ENCODE results near the gene TANC1. TPM values are rescaled to one million over a fixed set of nuclear protein-coding genes. Genes with fewer than 3 reads are reported as not detected.

Gene TANC1
- total and polyA plus RNA-seq, 2 experiments from 2014 or later, result 2.8 to 9.5 TPM

DNA sequence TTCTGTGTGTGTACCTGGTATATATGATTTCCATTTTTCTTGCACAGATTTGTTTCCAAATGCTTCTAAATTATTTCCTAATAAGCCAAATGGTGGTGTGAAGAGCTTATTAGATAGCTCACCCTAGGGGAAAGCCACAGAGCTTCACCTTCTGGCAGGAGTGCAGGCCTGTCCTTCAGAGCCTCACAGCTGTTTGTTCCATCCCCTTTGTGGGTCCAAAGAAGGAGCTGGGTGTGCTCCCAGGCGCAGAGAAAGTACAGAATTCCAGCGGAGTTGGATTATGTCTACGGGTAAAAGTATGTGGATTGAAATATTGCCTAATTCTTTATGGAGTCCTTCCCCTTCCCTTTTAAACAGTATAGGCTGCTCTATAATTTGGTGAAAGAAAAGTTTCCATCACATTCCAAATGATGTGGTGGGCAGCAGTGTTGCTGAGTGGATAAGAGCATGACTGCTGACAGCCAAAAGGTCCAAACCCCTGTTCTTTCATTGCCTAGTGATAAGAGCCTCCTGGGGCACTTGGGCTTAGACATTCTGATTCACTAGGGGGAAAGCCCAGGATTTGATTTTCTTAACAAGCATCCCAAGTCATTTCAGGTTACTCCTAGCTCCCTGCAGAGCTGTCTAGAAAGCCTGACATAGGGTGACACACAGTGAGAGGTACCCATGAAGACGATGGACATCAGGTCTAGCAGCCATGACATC, 231.5 kb downstream of the TANC1 start (continued):
- TF ChIP-seq, protein P1, sequence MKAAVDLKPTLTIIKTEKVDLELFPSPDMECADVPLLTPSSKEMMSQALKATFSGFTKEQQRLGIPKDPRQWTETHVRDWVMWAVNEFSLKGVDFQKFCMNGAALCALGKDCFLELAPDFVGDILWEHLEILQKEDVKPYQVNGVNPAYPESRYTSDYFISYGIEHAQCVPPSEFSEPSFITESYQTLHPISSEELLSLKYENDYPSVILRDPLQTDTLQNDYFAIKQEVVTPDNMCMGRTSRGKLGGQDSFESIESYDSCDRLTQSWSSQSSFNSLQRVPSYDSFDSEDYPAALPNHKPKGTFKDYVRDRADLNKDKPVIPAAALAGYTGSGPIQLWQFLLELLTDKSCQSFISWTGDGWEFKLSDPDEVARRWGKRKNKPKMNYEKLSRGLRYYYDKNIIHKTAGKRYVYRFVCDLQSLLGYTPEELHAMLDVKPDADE (IDR thresholded peaks at IDR 0.05), result no peak
- no peak for TF ChIP-seq ZNF114 (CRISPR knock-in tag; IDR thresholded peaks at IDR 0.05)
- no peak for TF ChIP-seq ZNF462 (CRISPR knock-in tag; IDR thresholded peaks at IDR 0.05)
- no peak for TF ChIP-seq POLR2AphosphoS5 (IDR thresholded peaks at IDR 0.05; ENCODE audit: low read depth)

- H4K20me1 ChIP-seq (replicated peaks; ENCODE audit: insufficient read depth), result no peaks in the 10 kb centered on the region; the same call in 1 of the 2 replicates
- Mint-ChIP-seq H3K9me3 (no peaks in the 10 kb centered on the region), H3K27me3 (ENCODE audit: insufficient read depth, low read depth, poor library complexity) (peaks cover 4% of the 10 kb centered on the region), H3K36me3 (ENCODE audit: low read depth) (no peaks in the 10 kb centered on the region), H3K27ac (no peak overlapping the region), H3K4me3 (no peak overlapping the region), H3K4me1 (no peaks in the 10 kb centered on the region)
- ATAC-seq (no peak), DNase-seq (ENCODE audit: low spot score) (no peak)
- H3K4me1 ChIP-seq (ENCODE audit: insufficient read depth), result no peaks in the 10 kb centered on the region
- no peaks in the 10 kb centered on the region for H3K36me3 ChIP-seq (ENCODE audit: insufficient read depth)
- no peak overlapping the region for H3K4me2 ChIP-seq
- no peaks in the 10 kb centered on the region for H3F3A ChIP-seq (replicated peaks; ENCODE audit: low read depth)
- no peak overlapping the region for H2AFZ ChIP-seq
- no peak overlapping the region for H3K27ac ChIP-seq (ENCODE audit: low read depth)
- 0 out of 2 replicates have a peak, but pooled peaks cover 6% of the 10 kb centered on the region for H3K9me2 ChIP-seq (ENCODE audit: insufficient read depth)
- no peak overlapping the region for H3K4me3 ChIP-seq
- no peaks in the 10 kb centered on the region for H3K27me3 ChIP-seq (ENCODE audit: insufficient read depth)
- H3K79me2 ChIP-seq (replicated peaks; ENCODE audit: insufficient read depth), result no peaks in the 10 kb centered on the region
- TF ChIP-seq CREB1 (CRISPR knock-in tag; IDR thresholded peaks at IDR 0.05; ENCODE audit: low read depth) (no peak), JUNB (IDR thresholded peaks at IDR 0.05; ENCODE audit: unreplicated experiment) (no peak), CTCF (conservative IDR thresholded peaks at IDR 0.05; ENCODE audit: low read depth in 2 of 2) (no peak), REST (IDR thresholded peaks at IDR 0.05; ENCODE audit: unreplicated experiment) (no peak), EZH2 (IDR thresholded peaks at IDR 0.05; ENCODE audit: low read depth, unreplicated experiment) (no peak)
Observed at GRCh38 chr2:159200498-159200897, 232.1 kb downstream of the TANC1 start.
